HG03066 (cell line): ENCODE data around the gene PRDX5.

Experiments used
- ATAC-seq: cut with Tn5 transposase; IDR thresholded peaks from one replicate; pipeline ENCODE4 v1.9.1; 2021; ENCODE audit warnings: low read depth; ENCODE audit not compliant: unreplicated experiment

The PRDX5 gene

GRCh38 chr11:64317961-64318765, at the start of gene PRDX5:
Gene PRDX5, plus strand, starts transcription at chr11:64318121. Its CDS starts 95 bp downstream, at chr11:64318216.
- ATAC-seq: peak; percentile 68

- ATAC-seq: peak; percentile 24
These were observed 48.9 kb upstream of the PRDX5 start for GRCh38 chr11:64268893-64269539.

- ATAC-seq: peak; percentile 68
These were observed 48.2 kb upstream of the PRDX5 start for GRCh38 chr11:64269540-64270220.

DNA sequence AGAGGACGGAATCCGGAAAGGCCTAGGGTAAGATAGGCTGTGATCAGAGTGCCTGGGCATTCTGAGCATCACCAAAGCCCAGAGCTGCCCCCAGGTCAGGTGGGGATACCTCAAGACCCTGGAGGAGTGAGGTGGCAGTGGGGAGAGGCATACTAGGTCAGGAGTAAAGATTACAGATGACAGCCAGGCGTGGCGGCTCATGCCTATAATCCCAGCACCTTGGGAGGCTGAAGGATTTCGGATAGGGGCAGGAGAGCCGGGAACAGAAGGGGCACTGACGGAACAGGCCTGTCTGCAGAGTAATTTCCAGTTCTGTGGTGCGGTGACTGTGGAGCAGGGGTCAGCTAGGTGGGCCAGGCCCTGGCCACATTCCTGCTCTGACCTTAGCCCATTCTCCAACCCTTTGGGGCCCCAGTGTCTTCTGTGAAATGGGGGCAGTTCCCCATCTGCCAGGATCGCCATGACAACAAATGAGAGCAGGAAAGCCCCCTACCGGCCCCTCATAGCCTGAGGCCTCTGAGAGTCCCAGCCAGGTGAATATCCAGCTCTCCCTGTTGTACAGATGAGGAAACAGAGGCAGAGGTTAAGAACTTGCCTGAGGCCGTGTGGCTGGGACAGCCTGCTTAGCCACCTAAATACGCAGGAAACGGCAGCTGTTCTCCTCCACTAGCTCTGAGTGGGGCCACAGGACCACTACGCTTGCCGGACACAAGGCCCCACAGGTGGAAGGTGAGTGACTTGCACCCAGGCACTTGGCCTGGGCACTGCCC, 42.7 kb upstream of the PRDX5 start:
- ATAC-seq: no peak

- no peak for ATAC-seq
These were observed 42.1 kb upstream of the PRDX5 start for GRCh38 chr11:64275841-64276240.

DNA sequence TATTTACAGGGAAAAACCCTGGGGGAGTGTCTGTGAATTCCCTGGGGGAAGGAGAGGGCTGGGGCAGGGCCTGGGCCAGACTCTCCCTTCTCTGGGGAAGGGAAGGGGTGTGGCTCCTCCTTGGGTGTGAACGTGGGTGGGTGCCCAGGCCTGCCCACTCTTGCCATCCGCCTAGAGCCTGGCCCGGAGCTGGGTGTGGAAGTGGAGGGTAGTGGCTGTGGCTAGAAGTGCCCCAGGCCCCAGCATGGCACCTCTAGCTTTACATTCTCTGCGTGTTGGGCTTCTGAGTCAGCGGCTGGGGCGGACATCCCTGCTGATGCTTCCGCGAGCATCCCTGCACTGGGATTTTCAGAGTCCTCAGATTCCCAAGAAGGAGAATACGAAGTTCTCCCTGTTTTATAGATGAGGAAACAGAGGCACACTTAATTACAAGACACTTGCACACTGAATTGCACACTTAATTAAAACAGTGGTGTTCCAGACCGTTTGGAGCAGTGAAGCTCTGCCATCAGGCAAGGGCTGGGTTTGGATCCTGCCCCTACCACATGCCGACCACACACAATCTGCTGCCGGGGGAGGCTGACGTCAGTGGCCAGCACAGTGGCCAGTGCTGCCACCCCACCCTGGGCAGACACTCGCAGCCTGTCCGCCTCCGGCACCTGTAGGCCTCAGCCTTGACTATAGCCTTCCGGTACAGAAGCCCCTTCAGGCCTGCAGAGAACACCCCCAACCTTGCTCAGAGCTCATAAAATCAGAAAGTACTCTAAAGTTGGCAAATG, 41.1 kb upstream of the PRDX5 start:
- no peak for ATAC-seq

DNA sequence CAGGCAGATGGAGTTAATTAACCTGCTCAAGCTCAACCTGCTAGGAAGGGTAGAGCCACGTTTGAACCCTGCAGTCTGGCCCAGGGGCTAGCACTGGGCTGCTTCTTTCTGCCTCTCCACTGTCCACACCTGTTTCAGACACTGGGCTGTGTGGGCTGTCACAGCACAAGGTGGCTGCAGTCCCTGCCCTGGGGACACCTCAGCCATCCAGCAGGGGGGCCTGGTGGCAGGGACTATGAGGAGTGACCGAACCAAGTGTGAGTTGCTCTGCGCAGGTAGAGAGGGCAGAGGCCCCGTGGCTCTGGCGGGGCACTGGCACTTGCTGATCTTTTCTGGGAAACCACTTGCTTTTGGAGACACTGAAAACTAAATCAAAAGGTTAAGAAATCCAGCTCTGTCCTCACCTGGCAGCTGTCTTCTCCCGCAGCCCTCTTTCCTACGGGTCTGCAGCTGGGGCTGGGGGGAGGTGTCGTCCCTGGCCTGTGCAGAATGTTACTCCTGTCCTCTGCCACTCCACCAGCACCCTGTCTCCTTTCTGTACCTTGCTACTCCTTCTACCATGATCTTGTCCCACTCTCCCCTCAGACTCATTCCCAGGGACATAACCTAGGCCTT, 39.2 kb upstream of the PRDX5 start:
- no peak for ATAC-seq

GRCh38 chr11:64281957-64282770, 35.8 kb upstream of the PRDX5 start:
- no peak for ATAC-seq

GRCh38 chr11:64283092-64283491, 34.8 kb upstream of the PRDX5 start:
- ATAC-seq: no peak

DNA sequence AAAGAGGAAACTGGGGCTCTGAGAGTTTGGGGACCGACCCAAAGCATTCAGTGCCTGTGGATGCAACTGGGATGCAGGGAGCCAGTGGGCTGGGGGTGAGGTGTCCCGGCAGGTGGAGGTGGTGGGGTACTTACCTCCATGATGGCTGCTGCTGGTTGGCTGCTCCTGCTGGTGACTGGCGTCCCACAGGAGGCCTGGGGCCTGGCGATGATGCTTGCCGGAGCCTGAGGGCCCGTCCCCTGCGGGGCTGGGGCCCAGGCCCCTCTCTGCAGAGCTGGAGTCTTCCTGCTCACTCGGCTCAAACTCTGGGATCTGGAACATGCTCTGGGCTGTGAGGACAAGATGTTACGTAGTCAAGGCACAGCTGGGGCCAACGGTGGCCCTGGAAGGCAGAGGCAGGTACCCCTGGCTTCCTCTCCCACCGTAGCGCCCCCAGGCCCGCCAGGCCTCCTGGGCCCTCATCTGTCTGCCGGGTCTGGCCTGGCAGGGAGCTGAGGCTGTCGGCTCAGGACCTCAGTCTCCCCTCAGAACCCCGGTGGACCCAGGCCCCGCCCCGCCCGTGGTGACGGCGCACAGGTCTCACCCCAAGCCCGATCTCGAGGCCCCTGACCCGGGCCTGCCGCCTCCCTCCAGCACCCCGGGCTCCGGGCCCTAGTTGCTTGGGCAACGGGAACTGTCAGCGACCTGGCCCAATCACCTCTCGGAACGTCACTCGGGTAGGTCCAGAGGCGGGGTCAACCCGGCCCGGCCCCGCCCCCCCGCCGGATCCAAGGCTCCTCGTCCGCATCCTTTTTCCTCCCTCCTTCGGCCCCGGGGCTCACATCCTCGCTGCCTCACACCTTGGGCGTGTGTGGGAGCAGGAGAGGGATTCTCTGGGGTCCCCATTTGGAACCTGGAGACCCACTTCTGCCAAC, 33.6 kb upstream of the PRDX5 start, which contains the start of gene BAD:
BAD (minus strand) TSS at position 618 of the 914 bp plus-strand sequence; CDS start at position 321, 297 bp downstream.
- peak; percentile 81 for ATAC-seq

DNA sequence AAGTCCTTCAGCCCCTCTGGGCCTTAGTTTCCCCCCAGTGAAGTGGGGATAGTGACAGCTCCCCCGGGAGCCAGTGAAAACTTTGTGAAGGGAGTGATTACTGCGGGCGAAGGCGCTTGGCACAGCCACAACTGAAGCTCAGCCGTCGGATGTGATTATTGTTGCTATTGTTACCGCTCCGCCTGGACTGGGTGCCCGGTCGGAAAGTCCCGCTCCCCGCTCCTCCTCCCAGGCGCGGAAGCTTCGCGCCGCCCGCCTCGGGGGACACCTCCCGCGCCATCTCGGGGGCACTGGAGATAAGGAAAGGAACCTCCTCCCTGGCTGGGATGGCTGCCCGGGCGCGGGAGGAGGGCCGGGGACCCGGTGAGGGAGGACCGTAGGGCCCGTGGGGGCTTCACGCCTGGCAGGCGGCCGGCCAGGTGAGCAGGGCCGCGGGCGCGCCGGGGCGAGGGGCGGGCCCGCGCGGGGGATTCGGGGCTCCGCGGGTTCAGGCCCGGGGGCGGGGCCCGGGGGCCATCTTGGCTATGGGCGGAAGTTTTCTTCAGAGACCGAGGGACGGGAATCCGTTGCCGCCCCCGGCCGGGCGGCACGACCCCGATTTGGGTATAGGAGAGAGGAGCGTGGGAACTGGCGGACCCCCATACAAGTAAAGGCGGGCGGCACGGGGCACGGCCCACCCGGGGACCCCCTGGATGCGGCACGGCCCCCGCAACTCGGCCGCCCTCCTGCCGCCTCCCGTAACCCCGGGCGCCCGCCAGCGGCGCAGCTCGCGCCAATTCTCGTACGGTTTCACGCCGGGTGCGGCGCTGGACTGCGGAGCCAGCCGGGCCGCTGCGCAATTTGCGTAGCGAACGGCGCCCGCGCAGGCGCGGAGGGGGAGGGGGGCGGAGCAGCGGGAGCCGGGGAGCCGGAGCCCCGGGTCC, 32.7 kb upstream of the PRDX5 start, which contains the start of gene GPR137:
GPR137 (plus strand) TSS at position 887 of the 923 bp plus-strand sequence. CDS start 677 bp downstream, outside the sequence.
- peak; percentile 45 for ATAC-seq

- ATAC-seq: no peak
These were observed 31.8 kb upstream of the PRDX5 start for GRCh38 chr11:64285885-64286800.

DNA sequence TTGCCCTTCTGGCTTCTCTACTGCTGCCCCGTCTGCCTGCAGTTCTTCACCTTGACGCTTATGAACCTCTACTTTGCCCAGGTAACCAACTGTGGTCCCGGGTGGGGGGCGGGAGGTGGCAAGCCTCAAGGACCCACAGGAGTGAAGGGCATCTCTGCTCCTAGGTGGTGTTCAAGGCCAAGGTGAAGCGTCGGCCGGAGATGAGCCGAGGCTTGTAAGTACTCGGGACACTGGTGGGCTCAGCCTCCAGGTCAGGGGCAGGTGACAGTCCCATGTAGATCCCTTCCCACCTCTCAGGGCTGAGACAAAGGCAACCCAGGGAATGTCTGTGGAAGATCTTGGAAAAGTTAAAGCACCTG, 31.1 kb upstream of the PRDX5 start:
- ATAC-seq: no peak

GRCh38 chr11:64287676-64288352, 30.1 kb upstream of the PRDX5 start:
- no peak for ATAC-seq

DNA sequence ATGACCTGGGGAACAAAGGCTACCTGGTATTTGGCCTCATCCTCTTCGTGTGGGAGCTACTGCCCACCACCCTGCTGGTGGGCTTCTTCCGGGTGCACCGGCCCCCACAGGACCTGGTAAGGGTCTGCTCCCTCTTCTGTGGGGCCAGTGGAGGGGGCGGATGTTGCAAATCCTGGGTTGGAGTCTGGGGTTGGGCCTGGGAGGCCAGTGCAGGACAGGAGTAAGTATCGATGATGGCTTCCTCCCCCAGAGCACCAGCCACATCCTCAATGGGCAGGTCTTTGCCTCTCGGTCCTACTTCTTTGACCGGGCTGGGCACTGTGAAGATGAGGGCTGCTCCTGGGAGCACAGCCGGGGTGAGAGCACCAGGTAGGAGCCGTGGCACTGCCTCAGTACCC, 29.6 kb upstream of the PRDX5 start:
- no peak for ATAC-seq
